HepG2 (cell line): Measurements from ENCODE around the gene ZNF48. TPM values are rescaled to one million over a fixed set of nuclear protein-coding genes. Genes with fewer than 3 reads are reported as not detected.
A peak's percentile ranks its signal among the peaks of the same experiment; 100 is the strongest.

Experiments
- CAMTA2 ChIP-seq: sonication (generic); formaldehyde crosslinking; IDR thresholded peaks from 2 replicates; pipeline ENCODE4 v1.4.0; 2020; ENCODE audit warnings: mild to moderate bottlenecking, missing genetic modification reagents, borderline replicate concordance
- CBFB ChIP-seq: sonication (generic); formaldehyde crosslinking; IDR thresholded peaks from 2 replicates; pipeline ENCODE4 v1.4.0; 2020; ENCODE audit warnings: missing genetic modification reagents
- CHD4 ChIP-seq: fragments of 200-600 bp; sonication (generic); IDR thresholded peaks from 2 replicates; pipeline ENCODE4 v1.7.0; 2017; ENCODE audit warnings: mild to moderate bottlenecking, low read length, borderline replicate concordance
- FOXC1 ChIP-seq: sonication (generic); formaldehyde crosslinking; IDR thresholded peaks from 2 replicates; pipeline ENCODE4 v1.8.0; 2022; ENCODE audit warnings: mild to moderate bottlenecking, missing genetic modification reagents, borderline replicate concordance
- GFI1 ChIP-seq: sonication (generic); formaldehyde crosslinking; IDR thresholded peaks from 2 replicates; pipeline ENCODE4 v1.5.0; 2020; ENCODE audit warnings: missing genetic modification reagents, mild to moderate bottlenecking, borderline replicate concordance
- HCFC1 ChIP-seq: fragments of 150-350 bp; IDR thresholded peaks from 2 replicates; pipeline ENCODE4 v1.6.1; 2014; ENCODE audit warnings: low read depth, low read length
- HNRNPL ChIP-seq: fragments of 200-400 bp; formaldehyde crosslinking; IDR thresholded peaks from 2 replicates; pipeline ENCODE4 v1.6.1; 2017; ENCODE audit warnings: mild to moderate bottlenecking, low read depth, low read length
- REXO4 ChIP-seq: sonication (generic); formaldehyde crosslinking; IDR thresholded peaks from 2 replicates; pipeline ENCODE4 v1.8.0; 2022; ENCODE audit warnings: missing genetic modification reagents, mild to moderate bottlenecking, borderline replicate concordance
- ZBTB4 ChIP-seq: sonication (generic); formaldehyde crosslinking; IDR thresholded peaks from 2 replicates; pipeline ENCODE4 v1.4.0; 2020; ENCODE audit warnings: missing genetic modification reagents, mild to moderate bottlenecking, borderline replicate concordance
- ZHX2 ChIP-seq, 2 experiments: sonication (generic) in 1 of 2; formaldehyde crosslinking in 1 of 2; IDR thresholded peaks; 2 replicates each; pipeline versions ENCODE4 v1.6.1 to v1.9.0; 2014 to 2022; ENCODE audit warnings: antibody characterized with exemption in 1 of 2, borderline replicate concordance in 1 of 2, inconsistent platforms in 1 of 2, low read depth in 1 of 2, missing genetic modification reagents in 1 of 2
- ZNF274 ChIP-seq: sonication (generic); formaldehyde crosslinking; IDR thresholded peaks from 2 replicates; pipeline ENCODE4 v1.5.1; 2020; ENCODE audit warnings: mild to moderate bottlenecking, missing genetic modification reagents
- ZNF337 ChIP-seq: sonication (generic); formaldehyde crosslinking; IDR thresholded peaks from 2 replicates; pipeline ENCODE4 v1.5.1; 2020; ENCODE audit warnings: missing genetic modification reagents, low read depth, mild to moderate bottlenecking, borderline replicate concordance
- ZNF460 ChIP-seq: sonication (generic); formaldehyde crosslinking; IDR thresholded peaks from 2 replicates; pipeline ENCODE4 v1.5.1; 2020; ENCODE audit warnings: missing genetic modification reagents, mild to moderate bottlenecking, borderline replicate concordance
- ZNF550 ChIP-seq: sonication (generic); formaldehyde crosslinking; IDR thresholded peaks from 2 replicates; pipeline ENCODE4 v1.4.0; 2020; ENCODE audit warnings: mild to moderate bottlenecking, missing genetic modification reagents, borderline replicate concordance
- ZNF569 ChIP-seq: sonication (generic); formaldehyde crosslinking; IDR thresholded peaks from 2 replicates; pipeline ENCODE4 v1.5.0; 2020; ENCODE audit warnings: mild to moderate bottlenecking, missing genetic modification reagents, moderate library complexity, borderline replicate concordance
- ZNF790 ChIP-seq: sonication (generic); formaldehyde crosslinking; IDR thresholded peaks from 2 replicates; pipeline ENCODE4 v1.8.0; 2022; ENCODE audit warnings: missing genetic modification reagents, mild to moderate bottlenecking, borderline replicate concordance
- polyA plus RNA-seq, 8 experiments: library from polyadenylated mRNA; depleted of rRNA in 3 of 8; stranded (reverse) in 7 of 8; unstranded in 1 of 8; fragments of >200 nt; fragmentation: Illumina TruSeq in 4 of 8; extraction: Trizol in 4 of 8; gene quantifications; 2 replicates each; pipeline versions ENCODE4 v1.2.1 to v1.2.3, GENCODE V29; 2011 to 2016; ENCODE audit warnings: low read depth in 4 of 8, missing spikeins in 1 of 8, mixed read lengths in 1 of 8; ENCODE audit not compliant: insufficient read depth in 1 of 8
- total RNA-seq, 5 experiments: library from RNA; depleted of rRNA; stranded (reverse); fragments of >200 nt; fragmentation: Illumina TruSeq; extraction: Trizol; gene quantifications; 2 replicates each; pipeline ENCODE4 v1.2.3, GENCODE V29; 2016; ENCODE audit warnings: low read depth in 1 of 5

Gene ZNF48
- total and polyA plus RNA-seq, 2 of the 13 experiments (the other 11 are each of a cell fraction or from before 2014, with no cell fraction given): 9.9 to 12.3 TPM

GRCh38 chr16:30429678-30430427 lies 34.6 kb downstream of the ZNF48 start, which contains the start of gene DCTPP1 (continued):
- TF ChIP-seq ZBTB4 (peak; percentile 84; the same call in 1 of the 2 replicates), REXO4 (CRISPR knock-in tag) (no peak), FOXC1 (no peak), ZNF274 (peak; percentile 81), ZNF337 (CRISPR knock-in tag) (no peak; the same call in 1 of the 2 replicates), CHD4 (no peak), ZNF569 (CRISPR knock-in tag) (peak; percentile 68; the same call in 1 of the 2 replicates), GFI1 (no peak), CBFB (CRISPR knock-in tag) (no peak; the same call in 1 of the 2 replicates), ZHX2 (IDR thresholded peaks at IDR 0.05; ENCODE audit: low read depth) (peak; percentile 63), ZHX2 (CRISPR knock-in tag; IDR thresholded peaks at IDR 0.05; ENCODE audit: borderline replicate concordance) (peak; percentile 62; the same call in 1 of the 2 replicates), HCFC1 (peak; percentile 27; the same call in 1 of the 2 replicates), HNRNPL (no peak; the same call in none of the 2 replicates), ZNF550 (peak; percentile 98), ZNF790 (CRISPR knock-in tag) (peak; percentile 70; the same call in 1 of the 2 replicates), CAMTA2 (CRISPR knock-in tag) (no peak; the same call in 1 of the 2 replicates), ZNF460 (no peak; the same call in 1 of the 2 replicates)
